ENCODE data around the gene PRKCE.

The PRKCE gene

DNA sequence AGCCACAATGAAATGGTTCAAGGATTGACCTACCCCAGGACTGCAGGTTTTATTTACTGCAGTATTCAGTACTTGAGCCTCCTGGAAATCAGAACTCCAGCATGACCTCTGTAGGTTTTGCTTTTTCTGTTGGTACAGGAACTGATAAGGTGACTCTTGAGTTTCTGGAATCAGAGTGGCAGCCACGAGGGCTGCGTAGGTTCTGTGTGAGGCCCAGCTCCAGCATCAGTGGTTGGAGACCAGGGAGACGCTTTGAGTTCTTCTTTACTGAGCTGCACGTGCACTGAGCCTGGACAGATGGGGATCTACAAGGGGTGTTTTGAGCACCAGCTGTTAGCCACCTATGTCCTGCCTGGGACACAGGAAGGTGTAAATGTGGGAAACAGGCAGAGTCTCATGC is 423.0 kb downstream of the PRKCE start:
- Histone ChIP-seq H2BK120ac (ENCODE audit: low read depth, low read length) (no peak overlapping the region), H3K9ac (ENCODE audit: low read length) (no peak overlapping the region), H4K5ac (ENCODE audit: low read length) (no peak overlapping the region), H3K79me1 (ENCODE audit: low read length) (no peaks in the 10 kb centered on the region), H3K27me3 (ENCODE audit: insufficient read depth, low read length, poor library complexity) (no peaks in the 10 kb centered on the region), H2BK5ac (ENCODE audit: low read length) (no peak overlapping the region), H3K4ac (ENCODE audit: low read depth, low read length) (no peak overlapping the region), H3K56ac (ENCODE audit: low read length) (no peak overlapping the region), H3K23ac (ENCODE audit: low read length) (no peak overlapping the region), H3K79me2 (ENCODE audit: control insufficient read depth, insufficient read depth, low read length) (no peaks in the 10 kb centered on the region), H3K4me3 (ENCODE audit: low read length) (no peak overlapping the region), H3K4me2 (ENCODE audit: low read length) (no peak overlapping the region), H2AK5ac (ENCODE audit: low read length) (no peak overlapping the region), H4K8ac (ENCODE audit: low read depth, low read length) (no peak overlapping the region), H3K4me1 (ENCODE audit: control insufficient read depth, low read depth, low read length) (no peaks in the 10 kb centered on the region), H3K36me3 (ENCODE audit: control insufficient read depth, insufficient read depth, low read length) (no peaks in the 10 kb centered on the region), H3K18ac (ENCODE audit: low read length) (no peak overlapping the region), H2BK15ac (replicated peaks; ENCODE audit: low read depth) (no peak overlapping the region), H3K27ac (ENCODE audit: low read depth, low read length) (no peak overlapping the region)
- no CpG with 5 or more reads among the region's 4 CpGs for WGBS (ENCODE audit: extremely low coverage, insufficient coverage, low lambda C conversion rate)
- no peak for DNase-seq

DNA sequence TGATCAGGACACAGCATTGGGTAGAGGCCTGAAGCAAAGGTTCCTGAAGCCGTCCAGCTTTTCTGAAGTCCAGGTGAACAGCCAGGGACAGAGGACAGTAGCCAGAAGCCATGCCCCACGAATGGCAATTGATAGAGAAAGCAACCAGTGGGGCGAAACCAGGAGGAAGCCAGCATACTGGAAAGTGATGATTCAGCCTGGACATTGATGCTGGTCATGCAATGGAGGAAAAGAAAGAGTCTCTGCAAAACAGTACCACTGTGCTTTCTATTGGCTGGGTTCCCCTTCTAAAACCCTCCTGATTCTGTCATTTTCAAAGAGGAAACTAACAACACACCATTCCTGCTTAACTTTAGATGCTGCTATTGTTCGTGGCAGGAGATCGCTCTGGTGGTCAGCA is 424.4 kb downstream of the PRKCE start:
- Histone ChIP-seq H3K9ac (ENCODE audit: low read length) (no peak overlapping the region), H3K23ac (ENCODE audit: low read length) (no peak overlapping the region)

GRCh38 chr2:46076251-46076650 is 424.8 kb downstream of the PRKCE start:
- H3K27ac ChIP-seq (ENCODE audit: low read depth, low read length), result no peak overlapping the region
- H3K4me2 ChIP-seq (ENCODE audit: low read length), result no peak overlapping the region
- no peak overlapping the region for H2BK5ac ChIP-seq (ENCODE audit: low read length)
- H2BK15ac ChIP-seq (replicated peaks; ENCODE audit: low read depth), result no peak overlapping the region
- H2AK5ac ChIP-seq (ENCODE audit: low read length), result no peak overlapping the region
- no peak overlapping the region for H3K18ac ChIP-seq (ENCODE audit: low read length)
- H3K56ac ChIP-seq (ENCODE audit: low read length), result no peak overlapping the region
- DNase-seq, result no peak
- H3K4me1 ChIP-seq (ENCODE audit: control insufficient read depth, low read depth, low read length), result no peaks in the 10 kb centered on the region
- no peaks in the 10 kb centered on the region for H3K36me3 ChIP-seq (ENCODE audit: control insufficient read depth, insufficient read depth, low read length)
- no peak overlapping the region for H3K4ac ChIP-seq (ENCODE audit: low read depth, low read length)
- WGBS (ENCODE audit: extremely low coverage, insufficient coverage, low lambda C conversion rate), result no CpG with 5 or more reads among the region's 4 CpGs
- no peaks in the 10 kb centered on the region for H3K79me1 ChIP-seq (ENCODE audit: low read length)
- H4K5ac ChIP-seq (ENCODE audit: low read length), result no peak overlapping the region
- no peak overlapping the region for H4K8ac ChIP-seq (ENCODE audit: low read depth, low read length)
- no peak overlapping the region for H3K4me3 ChIP-seq (ENCODE audit: low read length)
- H3K27me3 ChIP-seq (ENCODE audit: insufficient read depth, low read length, poor library complexity), result no peaks in the 10 kb centered on the region
- no peak overlapping the region for H2BK120ac ChIP-seq (ENCODE audit: low read depth, low read length)
- no peaks in the 10 kb centered on the region for H3K79me2 ChIP-seq (ENCODE audit: control insufficient read depth, insufficient read depth, low read length)
- no peak overlapping the region for H3K9ac ChIP-seq (ENCODE audit: low read length)
- no peak overlapping the region for H3K23ac ChIP-seq (ENCODE audit: low read length)

More for the DNA sequence above, 424.4 kb downstream of the PRKCE start:
- no peak overlapping the region for H4K5ac ChIP-seq (ENCODE audit: low read length)
- no peak for DNase-seq
- no peaks in the 10 kb centered on the region for H3K4me1 ChIP-seq (ENCODE audit: control insufficient read depth, low read depth, low read length)
- no peak overlapping the region for H2BK15ac ChIP-seq (replicated peaks; ENCODE audit: low read depth)
- no peaks in the 10 kb centered on the region for H3K79me1 ChIP-seq (ENCODE audit: low read length)
- H3K36me3 ChIP-seq (ENCODE audit: control insufficient read depth, insufficient read depth, low read length), result no peaks in the 10 kb centered on the region
- H3K4me3 ChIP-seq (ENCODE audit: low read length), result no peak overlapping the region
- H2BK5ac ChIP-seq (ENCODE audit: low read length), result no peak overlapping the region
- H3K4ac ChIP-seq (ENCODE audit: low read depth, low read length), result no peak overlapping the region
- H2BK120ac ChIP-seq (ENCODE audit: low read depth, low read length), result no peak overlapping the region
- H4K8ac ChIP-seq (ENCODE audit: low read depth, low read length), result no peak overlapping the region
- no peak overlapping the region for H3K27ac ChIP-seq (ENCODE audit: low read depth, low read length)
- H3K18ac ChIP-seq (ENCODE audit: low read length), result no peak overlapping the region
- H3K79me2 ChIP-seq (ENCODE audit: control insufficient read depth, insufficient read depth, low read length), result no peaks in the 10 kb centered on the region
- WGBS (ENCODE audit: extremely low coverage, insufficient coverage, low lambda C conversion rate), result no CpG with 5 or more reads among the region's 5 CpGs
- no peak overlapping the region for H3K56ac ChIP-seq (ENCODE audit: low read length)
- H2AK5ac ChIP-seq (ENCODE audit: low read length), result no peak overlapping the region
- no peak overlapping the region for H3K4me2 ChIP-seq (ENCODE audit: low read length)
- H3K27me3 ChIP-seq (ENCODE audit: insufficient read depth, low read length, poor library complexity), result no peaks in the 10 kb centered on the region

GRCh38 chr2:46076875-46077274 is 425.4 kb downstream of the PRKCE start:
- Histone ChIP-seq H3K4ac (ENCODE audit: low read depth, low read length) (no peak overlapping the region), H3K79me2 (ENCODE audit: control insufficient read depth, insufficient read depth, low read length) (no peaks in the 10 kb centered on the region), H2BK15ac (replicated peaks; ENCODE audit: low read depth) (no peak overlapping the region), H3K56ac (ENCODE audit: low read length) (no peak overlapping the region), H3K4me3 (ENCODE audit: low read length) (no peak overlapping the region), H2AK5ac (ENCODE audit: low read length) (no peak overlapping the region), H3K9ac (ENCODE audit: low read length) (no peak overlapping the region), H4K8ac (ENCODE audit: low read depth, low read length) (no peak overlapping the region), H3K4me2 (ENCODE audit: low read length) (no peak overlapping the region), H3K23ac (ENCODE audit: low read length) (no peak overlapping the region), H2BK5ac (ENCODE audit: low read length) (no peak overlapping the region), H3K27me3 (ENCODE audit: insufficient read depth, low read length, poor library complexity) (no peaks in the 10 kb centered on the region), H2BK120ac (ENCODE audit: low read depth, low read length) (no peak overlapping the region), H3K18ac (ENCODE audit: low read length) (no peak overlapping the region), H4K5ac (ENCODE audit: low read length) (no peak overlapping the region), H3K4me1 (ENCODE audit: control insufficient read depth, low read depth, low read length) (no peaks in the 10 kb centered on the region), H3K27ac (ENCODE audit: low read depth, low read length) (no peak overlapping the region), H3K79me1 (ENCODE audit: low read length) (no peaks in the 10 kb centered on the region), H3K36me3 (ENCODE audit: control insufficient read depth, insufficient read depth, low read length) (no peaks in the 10 kb centered on the region)
- no peak for DNase-seq
- WGBS (ENCODE audit: extremely low coverage, insufficient coverage, low lambda C conversion rate), result no CpG with 5 or more reads among the region's 7 CpGs

GRCh38 chr2:46077522-46078107 is 426.1 kb downstream of the PRKCE start:
- Histone ChIP-seq H2BK120ac (ENCODE audit: low read depth, low read length) (no peak overlapping the region), H3K9ac (ENCODE audit: low read length) (no peak overlapping the region), H2AK5ac (ENCODE audit: low read length) (no peak overlapping the region), H3K4ac (ENCODE audit: low read depth, low read length) (no peak overlapping the region), H3K79me1 (ENCODE audit: low read length) (no peaks in the 10 kb centered on the region), H3K18ac (ENCODE audit: low read length) (no peak overlapping the region), H3K4me2 (ENCODE audit: low read length) (no peak overlapping the region), H3K4me3 (ENCODE audit: low read length) (no peak overlapping the region), H3K36me3 (ENCODE audit: control insufficient read depth, insufficient read depth, low read length) (no peaks in the 10 kb centered on the region), H4K5ac (ENCODE audit: low read length) (no peak overlapping the region), H3K56ac (ENCODE audit: low read length) (no peak overlapping the region), H3K23ac (ENCODE audit: low read length) (no peak overlapping the region), H2BK15ac (replicated peaks; ENCODE audit: low read depth) (no peak overlapping the region), H4K8ac (ENCODE audit: low read depth, low read length) (no peak overlapping the region), H3K27me3 (ENCODE audit: insufficient read depth, low read length, poor library complexity) (no peaks in the 10 kb centered on the region), H2BK5ac (ENCODE audit: low read length) (no peak overlapping the region), H3K79me2 (ENCODE audit: control insufficient read depth, insufficient read depth, low read length) (no peaks in the 10 kb centered on the region), H3K27ac (ENCODE audit: low read depth, low read length) (no peak overlapping the region), H3K4me1 (ENCODE audit: control insufficient read depth, low read depth, low read length) (no peaks in the 10 kb centered on the region)
- no peak for DNase-seq

DNA sequence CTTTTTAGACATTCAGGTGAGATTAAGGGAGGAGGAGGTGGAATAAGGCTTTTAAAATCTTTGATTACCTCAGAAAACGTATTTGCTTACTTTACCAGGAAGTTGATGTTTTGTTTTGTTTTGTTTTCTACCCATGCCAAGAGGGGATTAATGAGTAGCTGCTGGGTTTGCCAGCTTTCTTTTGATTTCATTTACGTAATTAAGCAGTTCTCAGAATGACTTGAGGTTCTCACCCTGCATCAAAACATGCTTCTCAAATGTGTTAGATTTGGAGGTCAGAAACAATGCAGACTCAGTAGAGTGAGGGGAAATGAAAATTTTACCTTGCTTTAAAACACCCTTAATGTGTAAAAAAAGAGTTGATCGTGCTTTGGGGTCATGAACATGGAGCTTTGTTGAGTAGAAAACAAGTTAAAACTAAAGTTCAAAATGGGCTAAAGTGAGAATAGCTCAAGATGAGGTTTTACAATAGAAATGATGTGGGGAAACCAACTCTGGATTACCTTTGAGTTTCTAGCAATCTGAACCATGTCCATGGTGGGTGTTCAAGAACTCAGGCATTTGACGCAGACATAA is 428.6 kb downstream of the PRKCE start:
- H3K79me2 ChIP-seq (ENCODE audit: control insufficient read depth, insufficient read depth, low read length), result no peaks in the 10 kb centered on the region
- no peak overlapping the region for H3K4me3 ChIP-seq (ENCODE audit: low read length)
- H3K18ac ChIP-seq (ENCODE audit: low read length), result no peak overlapping the region
- H2AK5ac ChIP-seq (ENCODE audit: low read length), result no peak overlapping the region
- no peaks in the 10 kb centered on the region for H3K79me1 ChIP-seq (ENCODE audit: low read length)
- no peaks in the 10 kb centered on the region for H3K27me3 ChIP-seq (ENCODE audit: insufficient read depth, low read length, poor library complexity)
- no peak overlapping the region for H2BK15ac ChIP-seq (replicated peaks; ENCODE audit: low read depth)
- no peaks in the 10 kb centered on the region for H3K4me1 ChIP-seq (ENCODE audit: control insufficient read depth, low read depth, low read length)
- no peak for DNase-seq
- H3K27ac ChIP-seq (ENCODE audit: low read depth, low read length), result no peak overlapping the region
- WGBS (ENCODE audit: extremely low coverage, insufficient coverage, low lambda C conversion rate), result no CpG with 5 or more reads among the region's 4 CpGs
- H2BK120ac ChIP-seq (ENCODE audit: low read depth, low read length), result no peak overlapping the region
- no peaks in the 10 kb centered on the region for H3K36me3 ChIP-seq (ENCODE audit: control insufficient read depth, insufficient read depth, low read length)
- no peak overlapping the region for H2BK5ac ChIP-seq (ENCODE audit: low read length)
- no peak overlapping the region for H3K56ac ChIP-seq (ENCODE audit: low read length)
- H4K8ac ChIP-seq (ENCODE audit: low read depth, low read length), result no peak overlapping the region
- no peak overlapping the region for H3K23ac ChIP-seq (ENCODE audit: low read length)
- H4K5ac ChIP-seq (ENCODE audit: low read length), result no peak overlapping the region
- no peak overlapping the region for H3K4me2 ChIP-seq (ENCODE audit: low read length)
- no peak overlapping the region for H3K9ac ChIP-seq (ENCODE audit: low read length)
- H3K4ac ChIP-seq (ENCODE audit: low read depth, low read length), result no peak overlapping the region
